NCI-H526 treated with DMSO at 0.1 percent for 48 hours (cell line): ENCODE data around the gene UBE3C.

Source experiments
- DNase-seq: peaks from one replicate; lab custom pipeline; 2025; lab: John Stamatoyannopoulos, UW

Gene UBE3C

GRCh38 chr7:157177333-157177982, 38.7 kb downstream of the UBE3C start:
- no peak for DNase-seq

- no peak for DNase-seq
Observed at GRCh38 chr7:157177983-157178381, 39.3 kb downstream of the UBE3C start.

- no peak for DNase-seq
Observed at GRCh38 chr7:157183832-157184231, 45.1 kb downstream of the UBE3C start.

- DNase-seq, result no peak
Observed at GRCh38 chr7:157188091-157188665, 49.5 kb downstream of the UBE3C start.

- DNase-seq, result no peak
Observed at GRCh38 chr7:157189405-157189804, 50.7 kb downstream of the UBE3C start.

GRCh38 chr7:157192861-157193260, 54.1 kb downstream of the UBE3C start:
- DNase-seq, result no peak

- no peak for DNase-seq
Observed at GRCh38 chr7:157193274-157193673, 54.5 kb downstream of the UBE3C start.

- DNase-seq, result no peak
Observed at GRCh38 chr7:157194948-157195347, 56.2 kb downstream of the UBE3C start.

- no peak for DNase-seq
Observed at GRCh38 chr7:157195868-157196267, 57.1 kb downstream of the UBE3C start.

- no peak for DNase-seq
Observed at GRCh38 chr7:157204134-157204533, 65.4 kb downstream of the UBE3C start.

- DNase-seq, result no peak
Observed at GRCh38 chr7:157205438-157205837, 66.7 kb downstream of the UBE3C start.

- DNase-seq, result no peak
Observed at GRCh38 chr7:157208571-157209413, 70.1 kb downstream of the UBE3C start.

- DNase-seq, result no peak
Observed at GRCh38 chr7:157210682-157211081, 72.0 kb downstream of the UBE3C start.

- DNase-seq, result no peak
Observed at GRCh38 chr7:157211690-157212089, 73.0 kb downstream of the UBE3C start.

GRCh38 chr7:157219154-157219553, 80.4 kb downstream of the UBE3C start:
- no peak for DNase-seq

- no peak for DNase-seq
Observed at GRCh38 chr7:157220916-157221569, 82.3 kb downstream of the UBE3C start.

- no peak for DNase-seq
Observed at GRCh38 chr7:157222687-157223086, 84.0 kb downstream of the UBE3C start.

- no peak for DNase-seq
Observed at GRCh38 chr7:157224627-157225026, 85.9 kb downstream of the UBE3C start.

GRCh38 chr7:157228864-157229422, 90.2 kb downstream of the UBE3C start:
- no peak for DNase-seq

GRCh38 chr7:157233677-157234076, 95.0 kb downstream of the UBE3C start:
- DNase-seq, result no peak

- DNase-seq, result no peak
Observed at GRCh38 chr7:157234271-157234670, 95.5 kb downstream of the UBE3C start.
